Liver (tissue), 9 donors: ENCODE measurements around the gene APOE. TPM values are rescaled to one million over a fixed set of nuclear protein-coding genes. Genes with fewer than 3 reads are reported as not detected.

Experiments
- DNase-seq: peaks from one replicate; pipeline ENCODE4 v3.0.0-alpha.2; 2017; ENCODE audit warnings: low spot score
- H3K27ac ChIP-seq, 2 donors: one replicate each; pipeline ENCODE4 v1.7.0; 2013; ENCODE audit warnings: inconsistent platforms in 2 of 2, low read length in 2 of 2, control low read depth in 1 of 2, low read depth in 1 of 2, mild to moderate bottlenecking in 1 of 2
- H3K27me3 ChIP-seq, 4 donors: one replicate each; pipeline versions ENCODE4 v1.6.1 to v1.7.0; 2013; ENCODE audit warnings: low read length in 3 of 4, inconsistent platforms in 1 of 4, mild to moderate bottlenecking in 1 of 4, moderate library complexity in 1 of 4; ENCODE audit not compliant: control insufficient read depth in 4 of 4, insufficient read depth in 4 of 4
- H3K36me3 ChIP-seq, 4 donors: one replicate each; pipeline versions ENCODE4 v1.6.1 to v1.7.0; 2013; ENCODE audit warnings: low read length in 3 of 4, mild to moderate bottlenecking in 3 of 4, low read depth in 1 of 4, moderate library complexity in 1 of 4; ENCODE audit not compliant: control insufficient read depth in 4 of 4, insufficient read depth in 3 of 4
- H3K4me1 ChIP-seq, 4 donors: one replicate each; pipeline versions ENCODE4 v1.6.1 to v1.7.0; 2013; ENCODE audit warnings: low read length in 3 of 4, mild to moderate bottlenecking in 3 of 4, moderate library complexity in 1 of 4; ENCODE audit not compliant: control insufficient read depth in 4 of 4, insufficient read depth in 4 of 4
- H3K4me3 ChIP-seq, 3 donors: one replicate each; pipeline versions ENCODE4 v1.6.1 to v1.7.0; 2013; ENCODE audit warnings: low read length in 3 of 3, control low read depth in 1 of 3, low read depth in 1 of 3, mild to moderate bottlenecking in 1 of 3
- H3K9ac ChIP-seq, 2 donors: one replicate each; pipeline ENCODE4 v1.7.0; 2013; ENCODE audit warnings: low read length in 2 of 2, mild to moderate bottlenecking in 2 of 2, moderate library complexity in 2 of 2, control low read depth in 1 of 2, low read depth in 1 of 2
- H3K9me3 ChIP-seq, 4 donors: one replicate each; pipeline versions ENCODE4 v1.6.1 to v1.7.0; 2013; ENCODE audit warnings: low read length in 3 of 4; ENCODE audit not compliant: control insufficient read depth in 4 of 4
- EGR1 ChIP-seq, 2 donors: IDR thresholded peaks; 2 replicates each; pipeline ENCODE4 v1.6.1; 2016 to 2018; ENCODE audit warnings: antibody characterized with exemption in 2 of 2, low read depth in 2 of 2
- FOXA1 ChIP-seq: IDR thresholded peaks from 2 replicates; pipeline ENCODE4 v1.6.1; 2016; ENCODE audit warnings: antibody characterized with exemption
- FOXA2 ChIP-seq: IDR thresholded peaks from 2 replicates; pipeline ENCODE4 v1.6.1; 2016; ENCODE audit warnings: antibody characterized with exemption
- GABPA ChIP-seq, 2 donors: IDR thresholded peaks in 1 of 2; conservative IDR thresholded peaks in 1 of 2; 2 replicates each; pipeline ENCODE4 v1.6.1; 2016; ENCODE audit warnings: antibody characterized with exemption in 2 of 2, mild to moderate bottlenecking in 1 of 2, moderate library complexity in 1 of 2
- HNF4A ChIP-seq, 2 donors: conservative IDR thresholded peaks; 2 replicates each; pipeline ENCODE4 v1.6.1; 2016; ENCODE audit warnings: antibody characterized with exemption in 2 of 2, mild to moderate bottlenecking in 2 of 2
- HNF4G ChIP-seq: IDR thresholded peaks from 2 replicates; pipeline ENCODE4 v1.6.1; 2016; ENCODE audit warnings: antibody characterized with exemption
- JUND ChIP-seq, 2 donors: IDR thresholded peaks; 2 replicates each; pipeline ENCODE4 v1.6.1; 2016; ENCODE audit warnings: antibody characterized with exemption in 2 of 2
- NR2F2 ChIP-seq: IDR thresholded peaks from 2 replicates; pipeline ENCODE4 v1.6.1; 2016; ENCODE audit warnings: antibody characterized with exemption
- RAD21 ChIP-seq, 2 donors: IDR thresholded peaks; 2 replicates each; pipeline ENCODE4 v1.6.1; 2016; ENCODE audit warnings: antibody characterized with exemption in 2 of 2, mild to moderate bottlenecking in 2 of 2
- RXRA ChIP-seq, 2 donors: IDR thresholded peaks; 2 replicates each; pipeline ENCODE4 v1.6.1; 2017 to 2018; ENCODE audit warnings: antibody characterized with exemption in 2 of 2, mild to moderate bottlenecking in 1 of 2
- SP1 ChIP-seq: IDR thresholded peaks from 2 replicates; pipeline ENCODE4 v1.6.1; 2018; ENCODE audit warnings: antibody characterized with exemption, mild to moderate bottlenecking
- TAF1 ChIP-seq: conservative IDR thresholded peaks from 2 replicates; pipeline ENCODE4 v1.6.1; 2016; ENCODE audit warnings: antibody characterized with exemption, mild to moderate bottlenecking
- YY1 ChIP-seq: IDR thresholded peaks from 2 replicates; pipeline ENCODE4 v1.6.1; 2016; ENCODE audit warnings: antibody characterized with exemption, mild to moderate bottlenecking
- WGBS: extraction: QIAGEN DNeasy Blood & Tissue Kit; methylation state at CpG from one replicate; pipeline ENCODE4 v1.1.7; 2013; 5-methylcytosine and 5-hydroxymethylcytosine counted together
- polyA plus RNA-seq, 2 donors: library from polyadenylated mRNA; stranded (reverse) in 1 of 2; unstranded in 1 of 2; fragments of 200-250 nt in 1 of 2; fragments of >200 nt in 1 of 2; fragmentation: Nextera tagmentation in 1 of 2; extraction: Ambion mirVana in 1 of 2; gene quantifications; one replicate each; pipeline versions ENCODE4 v1.2.1 to v1.2.3, GENCODE V29; 2013 to 2015
- total RNA-seq, 2 donors: library from RNA; depleted of rRNA; stranded (reverse); fragments of >200 nt; gene quantifications; one replicate each; pipeline ENCODE4 v1.2.3, GENCODE V29; 2014
- TF ChIP-seq, protein P1 (sequence below): IDR thresholded peaks from 2 replicates; pipeline ENCODE4 v1.6.1; 2016; ENCODE audit warnings: antibody characterized with exemption
- TF ChIP-seq, protein P2 (sequence below): fragments of 150-350 bp; IDR thresholded peaks from 2 replicates; pipeline ENCODE4 v1.5.1; 2017; ENCODE audit warnings: improper control_type of control experiment, low read depth, low read length; ENCODE audit not compliant: missing input control
- TF ChIP-seq, protein P3 (sequence below): IDR thresholded peaks from 2 replicates; pipeline ENCODE4 v1.6.1; 2016; ENCODE audit warnings: antibody characterized with exemption
- TF ChIP-seq, protein P4 (sequence below): IDR thresholded peaks from 2 replicates; pipeline ENCODE4 v1.6.1; 2016; ENCODE audit warnings: antibody characterized with exemption
- TF ChIP-seq, protein P5 (sequence below): IDR thresholded peaks from 2 replicates; pipeline ENCODE4 v1.6.1; 2016; ENCODE audit warnings: antibody characterized with exemption, mild to moderate bottlenecking
- donor health status: healthy.
- donor health status: healthy.
- donor health status: healthy.
- donor health status: healthy.
- donor health status: healthy.

Gene APOE
- total and polyA plus RNA-seq, 4 donors = 1,884 to 5,263 (median 3,713) TPM

DNA sequence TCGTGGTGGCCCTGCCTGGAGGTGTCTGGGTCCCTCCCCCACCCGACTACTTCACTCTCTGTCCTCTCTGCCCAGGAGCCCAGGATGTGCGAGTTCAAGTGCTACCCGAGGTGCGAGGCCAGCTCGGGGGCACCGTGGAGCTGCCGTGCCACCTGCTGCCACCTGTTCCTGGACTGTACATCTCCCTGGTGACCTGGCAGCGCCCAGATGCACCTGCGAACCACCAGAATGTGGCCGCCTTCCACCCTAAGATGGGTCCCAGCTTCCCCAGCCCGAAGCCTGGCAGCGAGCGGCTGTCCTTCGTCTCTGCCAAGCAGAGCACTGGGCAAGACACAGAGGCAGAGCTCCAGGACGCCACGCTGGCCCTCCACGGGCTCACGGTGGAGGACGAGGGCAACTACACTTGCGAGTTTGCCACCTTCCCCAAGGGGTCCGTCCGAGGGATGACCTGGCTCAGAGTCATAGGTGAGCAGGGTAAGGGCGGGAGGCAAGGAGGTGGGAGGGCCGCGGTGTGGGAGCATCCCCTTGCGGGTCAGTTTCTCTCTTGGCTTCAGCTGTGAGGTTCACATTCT, 40.3 kb upstream of the APOE start:
- Histone ChIP-seq H3K9me3 (no peaks in the 10 kb centered on the region), H3K4me1 (peaks cover 0 to 12% (median 8%) of the 10 kb centered on the region in 4 donors), H3K27me3 (no peaks in the 10 kb centered on the region), H3K9ac (no peak overlapping the region), H3K27ac (no peak overlapping the region), H3K36me3 (peaks cover 5 to 20% (median 9%) of the 10 kb centered on the region in 4 donors), H3K4me3 (no peak overlapping the region)
- 97% methylated on average over 27 of the region's 27 CpGs for WGBS
- DNase-seq = no peak
- no peak for TF ChIP-seq FOXA2
- TF ChIP-seq YY1 = no peak
- TF ChIP-seq RXRA (IDR thresholded peaks at IDR 0.05) = no peak
- no peak for TF ChIP-seq EGR1 (IDR thresholded peaks at IDR 0.05; ENCODE audit: low read depth in 2 of 2)
- TF ChIP-seq, protein P1, sequence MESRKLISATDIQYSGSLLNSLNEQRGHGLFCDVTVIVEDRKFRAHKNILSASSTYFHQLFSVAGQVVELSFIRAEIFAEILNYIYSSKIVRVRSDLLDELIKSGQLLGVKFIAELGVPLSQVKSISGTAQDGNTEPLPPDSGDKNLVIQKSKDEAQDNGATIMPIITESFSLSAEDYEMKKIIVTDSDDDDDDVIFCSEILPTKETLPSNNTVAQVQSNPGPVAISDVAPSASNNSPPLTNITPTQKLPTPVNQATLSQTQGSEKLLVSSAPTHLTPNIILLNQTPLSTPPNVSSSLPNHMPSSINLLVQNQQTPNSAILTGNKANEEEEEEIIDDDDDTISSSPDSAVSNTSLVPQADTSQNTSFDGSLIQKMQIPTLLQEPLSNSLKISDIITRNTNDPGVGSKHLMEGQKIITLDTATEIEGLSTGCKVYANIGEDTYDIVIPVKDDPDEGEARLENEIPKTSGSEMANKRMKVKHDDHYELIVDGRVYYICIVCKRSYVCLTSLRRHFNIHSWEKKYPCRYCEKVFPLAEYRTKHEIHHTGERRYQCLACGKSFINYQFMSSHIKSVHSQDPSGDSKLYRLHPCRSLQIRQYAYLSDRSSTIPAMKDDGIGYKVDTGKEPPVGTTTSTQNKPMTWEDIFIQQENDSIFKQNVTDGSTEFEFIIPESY = no peak
- TF ChIP-seq JUND (IDR thresholded peaks at IDR 0.05) = no peak
- TF ChIP-seq GABPA (IDR thresholded peaks at IDR 0.05 in 1 of 2, conservative IDR thresholded peaks at IDR 0.05 in 1 of 2) = no peak
- TF ChIP-seq, protein P2, sequence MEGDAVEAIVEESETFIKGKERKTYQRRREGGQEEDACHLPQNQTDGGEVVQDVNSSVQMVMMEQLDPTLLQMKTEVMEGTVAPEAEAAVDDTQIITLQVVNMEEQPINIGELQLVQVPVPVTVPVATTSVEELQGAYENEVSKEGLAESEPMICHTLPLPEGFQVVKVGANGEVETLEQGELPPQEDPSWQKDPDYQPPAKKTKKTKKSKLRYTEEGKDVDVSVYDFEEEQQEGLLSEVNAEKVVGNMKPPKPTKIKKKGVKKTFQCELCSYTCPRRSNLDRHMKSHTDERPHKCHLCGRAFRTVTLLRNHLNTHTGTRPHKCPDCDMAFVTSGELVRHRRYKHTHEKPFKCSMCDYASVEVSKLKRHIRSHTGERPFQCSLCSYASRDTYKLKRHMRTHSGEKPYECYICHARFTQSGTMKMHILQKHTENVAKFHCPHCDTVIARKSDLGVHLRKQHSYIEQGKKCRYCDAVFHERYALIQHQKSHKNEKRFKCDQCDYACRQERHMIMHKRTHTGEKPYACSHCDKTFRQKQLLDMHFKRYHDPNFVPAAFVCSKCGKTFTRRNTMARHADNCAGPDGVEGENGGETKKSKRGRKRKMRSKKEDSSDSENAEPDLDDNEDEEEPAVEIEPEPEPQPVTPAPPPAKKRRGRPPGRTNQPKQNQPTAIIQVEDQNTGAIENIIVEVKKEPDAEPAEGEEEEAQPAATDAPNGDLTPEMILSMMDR = no peak
- no peak for TF ChIP-seq SP1
- TF ChIP-seq NR2F2 = no peak
- TF ChIP-seq HNF4G = no peak
- TF ChIP-seq TAF1 = no peak
- TF ChIP-seq, protein P3, sequence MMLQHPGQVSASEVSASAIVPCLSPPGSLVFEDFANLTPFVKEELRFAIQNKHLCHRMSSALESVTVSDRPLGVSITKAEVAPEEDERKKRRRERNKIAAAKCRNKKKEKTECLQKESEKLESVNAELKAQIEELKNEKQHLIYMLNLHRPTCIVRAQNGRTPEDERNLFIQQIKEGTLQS = no peak
- TF ChIP-seq, protein P4, sequence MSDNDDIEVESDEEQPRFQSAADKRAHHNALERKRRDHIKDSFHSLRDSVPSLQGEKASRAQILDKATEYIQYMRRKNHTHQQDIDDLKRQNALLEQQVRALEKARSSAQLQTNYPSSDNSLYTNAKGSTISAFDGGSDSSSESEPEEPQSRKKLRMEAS = no peak
- TF ChIP-seq HNF4A (conservative IDR thresholded peaks at IDR 0.05) = no peak
- TF ChIP-seq, protein P5, sequence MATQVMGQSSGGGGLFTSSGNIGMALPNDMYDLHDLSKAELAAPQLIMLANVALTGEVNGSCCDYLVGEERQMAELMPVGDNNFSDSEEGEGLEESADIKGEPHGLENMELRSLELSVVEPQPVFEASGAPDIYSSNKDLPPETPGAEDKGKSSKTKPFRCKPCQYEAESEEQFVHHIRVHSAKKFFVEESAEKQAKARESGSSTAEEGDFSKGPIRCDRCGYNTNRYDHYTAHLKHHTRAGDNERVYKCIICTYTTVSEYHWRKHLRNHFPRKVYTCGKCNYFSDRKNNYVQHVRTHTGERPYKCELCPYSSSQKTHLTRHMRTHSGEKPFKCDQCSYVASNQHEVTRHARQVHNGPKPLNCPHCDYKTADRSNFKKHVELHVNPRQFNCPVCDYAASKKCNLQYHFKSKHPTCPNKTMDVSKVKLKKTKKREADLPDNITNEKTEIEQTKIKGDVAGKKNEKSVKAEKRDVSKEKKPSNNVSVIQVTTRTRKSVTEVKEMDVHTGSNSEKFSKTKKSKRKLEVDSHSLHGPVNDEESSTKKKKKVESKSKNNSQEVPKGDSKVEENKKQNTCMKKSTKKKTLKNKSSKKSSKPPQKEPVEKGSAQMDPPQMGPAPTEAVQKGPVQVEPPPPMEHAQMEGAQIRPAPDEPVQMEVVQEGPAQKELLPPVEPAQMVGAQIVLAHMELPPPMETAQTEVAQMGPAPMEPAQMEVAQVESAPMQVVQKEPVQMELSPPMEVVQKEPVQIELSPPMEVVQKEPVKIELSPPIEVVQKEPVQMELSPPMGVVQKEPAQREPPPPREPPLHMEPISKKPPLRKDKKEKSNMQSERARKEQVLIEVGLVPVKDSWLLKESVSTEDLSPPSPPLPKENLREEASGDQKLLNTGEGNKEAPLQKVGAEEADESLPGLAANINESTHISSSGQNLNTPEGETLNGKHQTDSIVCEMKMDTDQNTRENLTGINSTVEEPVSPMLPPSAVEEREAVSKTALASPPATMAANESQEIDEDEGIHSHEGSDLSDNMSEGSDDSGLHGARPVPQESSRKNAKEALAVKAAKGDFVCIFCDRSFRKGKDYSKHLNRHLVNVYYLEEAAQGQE = no peak
- TF ChIP-seq RAD21 (IDR thresholded peaks at IDR 0.05) = no peak
- no peak for TF ChIP-seq FOXA1
